Effector CD4-positive, alpha-beta T cell (primary cell): ENCODE measurements around the gene TMEM205.

Experiments
- DNase-seq: peaks from one replicate; pipeline ENCODE4 v3.0.0-alpha.2; 2020

The TMEM205 gene

DNA sequence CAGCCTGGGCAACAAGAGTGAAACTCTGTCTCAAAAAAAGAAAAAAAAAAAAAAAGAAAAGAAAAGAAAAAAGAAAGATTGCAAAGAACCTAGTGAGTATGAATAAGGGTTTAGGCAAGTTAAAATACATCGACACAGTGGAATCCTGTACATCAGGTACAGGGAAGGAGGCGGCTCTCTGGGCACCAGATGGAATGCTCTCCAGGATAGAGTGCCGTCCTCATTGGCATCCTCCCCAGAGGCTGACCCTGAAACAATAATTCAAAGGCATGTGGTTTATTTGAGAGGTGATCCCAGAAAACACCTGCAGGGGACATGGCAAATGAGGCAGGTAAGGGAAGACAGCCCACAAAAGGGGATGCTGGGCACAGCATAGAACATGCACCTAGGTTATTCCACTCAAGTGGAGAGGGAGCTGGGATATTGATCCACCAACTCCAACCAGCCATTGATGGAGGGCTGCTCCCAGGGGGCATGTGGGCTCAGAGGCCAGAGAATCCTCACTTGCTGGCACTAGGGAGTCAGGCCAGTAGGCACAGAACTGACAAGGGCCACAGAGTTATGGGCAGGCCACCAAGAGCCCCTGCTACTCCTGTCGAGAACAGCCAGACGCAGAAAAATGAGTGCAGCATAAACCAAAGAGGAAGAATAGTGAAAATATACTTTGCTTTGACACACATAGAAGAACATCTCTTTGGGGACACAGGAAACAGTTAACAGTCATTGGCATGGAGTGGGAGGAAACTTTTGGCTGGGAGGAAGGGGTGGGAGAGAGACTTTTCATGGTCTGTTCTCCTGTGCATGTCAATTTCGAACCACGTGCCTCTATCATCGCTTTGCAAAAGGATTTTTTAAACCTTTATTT lies 45.9 kb downstream of the TMEM205 start:
- DNase-seq = no peak

DNA sequence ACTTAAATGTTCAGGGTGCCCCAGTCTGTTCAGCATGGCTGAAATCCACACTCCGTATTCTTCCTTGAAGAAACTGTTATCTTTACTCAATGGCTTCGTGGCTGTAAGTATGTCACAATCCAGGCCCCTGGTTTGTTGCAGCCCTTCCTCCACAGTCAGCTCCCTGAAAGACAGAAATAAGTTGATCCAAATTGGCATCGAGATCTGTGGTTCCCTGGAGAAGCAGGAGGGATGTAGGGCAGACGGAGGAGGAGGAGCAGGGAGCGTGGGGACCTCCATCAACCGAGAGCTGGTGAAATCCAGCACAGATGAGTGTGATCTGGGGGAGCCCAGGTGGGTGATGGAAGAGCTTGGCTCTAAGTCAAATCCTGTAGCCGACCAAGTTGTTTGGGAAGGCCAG lies 49.8 kb downstream of the TMEM205 start:
- DNase-seq = no peak

DNA sequence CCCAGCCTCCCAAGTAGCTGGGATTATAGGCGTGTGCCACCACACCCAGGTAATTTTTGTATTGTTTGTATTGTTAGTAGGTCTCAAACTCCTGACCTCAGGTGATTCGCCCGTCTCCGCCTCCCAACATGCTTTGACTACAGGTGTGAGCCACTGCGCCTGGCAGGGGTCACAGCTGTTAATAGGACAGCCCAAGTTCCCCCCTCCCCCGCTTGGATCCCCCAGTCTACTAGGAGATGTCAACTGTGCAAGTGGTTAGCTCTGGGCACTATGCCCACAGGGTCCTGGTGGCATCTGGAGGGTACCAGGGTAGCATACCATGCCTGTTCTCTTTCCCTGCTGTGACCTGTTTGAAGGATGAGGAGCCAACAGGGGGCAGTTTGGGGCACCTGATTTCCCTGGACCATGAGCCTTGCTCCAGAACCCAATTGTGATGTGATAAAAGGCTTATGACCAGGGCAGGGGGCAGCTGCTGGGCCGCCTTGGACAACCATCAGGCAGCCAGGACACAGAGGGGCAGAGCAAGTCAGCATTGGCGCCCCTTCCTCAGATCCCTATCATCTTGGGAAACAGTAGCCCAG lies 50.3 kb downstream of the TMEM205 start, which contains the start of gene TSPAN16:
TSPAN16 (plus strand) TSS at position 496 of the 581 bp plus-strand sequence. CDS start 138 bp downstream, outside the sequence.
- no peak for DNase-seq

DNA sequence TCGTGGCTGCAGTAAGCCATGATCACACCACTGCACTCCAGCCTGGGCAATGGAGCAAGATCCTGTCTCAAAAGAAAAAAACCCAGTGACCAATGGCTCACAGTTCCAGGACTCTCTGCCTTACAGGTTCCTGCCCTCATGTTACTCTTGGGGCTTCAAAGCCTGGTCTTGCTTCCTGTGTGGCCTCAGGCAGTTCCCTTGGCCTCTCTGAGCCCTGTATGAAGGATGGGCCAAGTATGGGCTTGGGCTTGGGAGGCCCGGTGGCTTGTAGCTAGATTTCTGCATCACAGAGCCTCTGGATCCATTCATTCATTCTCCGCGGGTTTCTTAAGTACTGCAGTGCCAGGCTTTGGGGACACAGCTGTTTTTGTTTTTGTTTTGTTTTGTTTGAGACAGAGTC lies 50.9 kb downstream of the TMEM205 start:
- no peak for DNase-seq

DNA sequence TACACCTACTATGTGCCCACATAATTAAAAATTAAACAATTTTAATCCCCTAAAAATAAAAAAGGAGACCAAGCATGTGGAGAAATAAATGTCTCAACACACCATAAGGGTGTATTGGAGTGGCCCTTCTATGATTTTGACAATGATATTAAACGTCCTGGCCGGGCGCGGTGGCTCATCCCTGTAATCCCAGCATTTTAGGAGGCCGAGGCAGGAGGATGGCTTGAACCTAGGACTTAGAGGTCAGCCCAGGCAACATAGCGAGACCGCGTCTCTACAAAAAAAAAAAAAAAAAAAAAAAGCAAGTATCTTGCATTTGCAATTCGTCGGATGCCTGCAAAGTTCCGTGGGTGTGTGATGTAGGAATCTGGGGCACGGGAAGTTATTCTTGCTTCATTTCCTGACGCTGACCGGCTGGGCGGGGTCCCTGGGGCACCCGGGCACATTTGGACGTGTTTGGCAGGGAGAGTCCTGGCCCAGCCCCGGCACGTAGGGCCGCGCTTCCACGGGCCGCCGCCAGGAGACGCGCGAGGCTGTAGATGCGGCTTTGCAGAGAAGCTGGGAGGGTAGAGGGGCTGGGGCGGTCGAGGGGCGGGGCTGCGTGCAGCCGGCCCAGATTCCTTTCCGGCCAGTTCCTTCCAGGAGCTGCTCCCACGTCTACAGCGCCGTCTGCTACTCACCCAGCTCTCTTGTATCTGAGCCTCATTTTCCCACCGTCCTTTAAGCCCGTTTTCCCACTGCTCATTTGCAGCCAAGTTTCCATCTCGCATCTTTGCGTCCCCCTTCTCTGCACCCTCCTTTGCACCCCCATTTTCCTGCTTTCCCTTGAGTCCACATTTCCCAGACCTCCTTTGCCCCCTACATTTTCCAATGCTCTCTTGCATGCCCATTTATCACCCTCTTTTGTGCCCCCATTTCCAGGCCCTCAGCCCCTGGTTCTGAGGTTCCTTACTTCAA lies 52.4 kb downstream of the TMEM205 start:
- peak; percentile 63 for DNase-seq
